Measurements from ENCODE around the gene CCDC185.
"Not testable (repeated sequence)": the region's sequence is repeated elsewhere in the genome, so short reads cannot be mapped to it uniquely, and the experiment has no call there.

CCDC185 gene

DNA sequence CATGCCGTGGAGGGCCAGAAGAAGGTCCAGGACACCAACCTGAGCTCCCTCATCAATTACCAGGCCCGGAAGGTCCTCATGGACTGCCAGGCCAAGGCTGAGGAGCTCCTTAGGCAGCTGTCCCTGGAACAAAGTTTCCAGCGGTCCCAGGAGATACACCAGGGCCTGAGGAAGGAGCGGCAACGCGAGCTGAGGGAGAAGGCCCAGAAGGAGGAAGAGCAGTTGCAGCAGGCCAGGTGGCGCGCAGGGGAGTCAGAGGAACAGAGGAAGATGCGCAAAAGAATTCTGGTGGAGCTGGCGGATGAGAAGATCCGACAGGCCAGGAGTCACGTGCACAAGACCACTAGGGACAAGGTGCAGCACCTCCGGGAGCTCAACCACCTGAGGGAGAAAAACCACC lies 1.5 kb downstream of the CCDC185 start:
- TF ChIP-seq CTCF (conservative IDR thresholded peaks at IDR 0.05), result no peak
- H3K27ac ChIP-seq, result no peak overlapping the region

DNA sequence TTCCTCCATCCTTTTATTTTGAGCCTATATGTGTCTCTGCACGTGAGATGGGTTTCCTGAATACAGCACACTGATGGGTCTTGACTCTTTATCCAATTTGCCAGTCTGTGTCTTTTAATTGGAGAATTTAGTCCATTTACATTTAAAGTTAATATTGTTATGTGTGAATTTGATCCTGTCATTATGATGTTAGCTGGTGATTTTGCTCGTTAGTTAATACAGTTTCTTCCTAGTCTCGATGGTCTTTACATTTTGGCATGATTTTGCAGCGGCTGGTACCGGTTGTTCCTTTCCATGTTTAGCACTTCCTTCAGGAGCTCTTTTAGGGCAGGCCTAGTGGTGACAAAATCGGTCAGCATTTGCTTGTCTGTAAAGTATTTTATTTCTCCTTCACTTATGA lies 6.2 kb downstream of the CCDC185 start:
- H3K27ac ChIP-seq, result not testable (repeated sequence)

- H3K27ac ChIP-seq, result no peak overlapping the region
- TF ChIP-seq CTCF (conservative IDR thresholded peaks at IDR 0.05), result no peak
These were observed 8.9 kb downstream of the CCDC185 start for GRCh38 chr1:223401873-223402789.

DNA sequence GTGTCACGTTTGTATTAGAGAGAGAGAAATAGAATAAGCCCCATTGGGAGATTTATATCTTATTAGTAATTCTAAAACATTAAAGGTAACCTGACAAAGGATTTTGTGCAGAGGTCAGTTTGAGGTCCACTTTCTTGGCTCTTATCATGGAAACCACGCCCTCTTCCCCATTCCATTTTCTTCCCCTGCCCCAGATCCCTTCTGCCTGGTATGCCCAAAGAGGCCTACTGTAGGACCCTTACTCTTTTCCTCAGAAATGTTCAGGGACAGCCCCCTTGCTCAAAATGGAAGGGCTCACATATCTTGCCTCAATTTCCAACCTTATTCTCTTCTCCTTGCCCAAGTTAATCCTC lies 9.6 kb downstream of the CCDC185 start:
- no peak overlapping the region for H3K27ac ChIP-seq
- no peak for TF ChIP-seq CTCF (conservative IDR thresholded peaks at IDR 0.05)

GRCh38 chr1:223403184-223403815 lies 10.1 kb downstream of the CCDC185 start:
- H3K27ac ChIP-seq, result no peak overlapping the region

DNA sequence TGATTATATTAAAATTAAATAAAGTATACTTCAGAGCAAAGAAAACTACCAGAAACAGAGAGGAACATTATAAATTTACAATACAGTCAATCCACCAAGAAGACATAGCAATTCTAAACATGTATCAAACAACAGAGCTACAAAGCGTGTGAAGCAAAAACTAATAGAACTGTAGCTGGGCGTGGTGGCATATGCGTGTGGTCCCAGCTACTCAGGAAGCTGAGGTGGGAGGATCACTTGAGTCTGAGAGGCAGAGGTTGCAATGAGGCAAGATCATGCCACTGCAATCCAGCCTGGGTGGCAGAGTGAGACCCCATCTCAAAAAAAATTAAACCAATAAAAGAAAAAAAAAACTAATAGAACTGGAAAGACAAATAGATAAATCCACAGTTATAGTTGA lies 12.3 kb downstream of the CCDC185 start:
- TF ChIP-seq CTCF (conservative IDR thresholded peaks at IDR 0.05), result no peak
- no peak overlapping the region for H3K27ac ChIP-seq

More at GRCh38 chr1:223403184-223403815, 10.1 kb downstream of the CCDC185 start:
- no peak for TF ChIP-seq CTCF (conservative IDR thresholded peaks at IDR 0.05)

GRCh38 chr1:223410036-223410435 lies 16.8 kb downstream of the CCDC185 start:
- no peak for TF ChIP-seq CTCF (conservative IDR thresholded peaks at IDR 0.05)
- H3K27ac ChIP-seq, result no peak overlapping the region

DNA sequence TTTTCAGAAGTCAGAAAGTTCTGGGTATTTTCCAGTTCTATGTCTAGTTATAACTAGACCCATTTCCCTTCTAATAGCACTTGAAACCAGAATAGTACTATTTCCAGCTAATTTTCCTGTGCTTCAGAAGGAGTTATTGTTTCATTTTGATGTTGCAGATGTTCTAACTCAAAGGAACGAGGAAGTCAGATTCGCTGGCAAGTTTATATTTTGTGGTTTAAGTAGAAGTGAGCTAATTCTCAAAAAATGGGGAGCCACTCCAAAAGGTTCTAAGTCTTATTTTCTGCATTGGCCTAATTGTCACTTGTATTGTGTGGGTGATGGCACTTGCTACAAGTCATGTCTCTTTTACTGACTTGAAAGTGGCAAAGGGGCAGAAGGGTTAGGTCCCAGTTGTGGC lies 18.1 kb downstream of the CCDC185 start:
- no peak for TF ChIP-seq CTCF (conservative IDR thresholded peaks at IDR 0.05)
- no peak overlapping the region for H3K27ac ChIP-seq
